ENCODE measurements around the gene HOXA13.

- TF ChIP-seq CTCF (conservative IDR thresholded peaks at IDR 0.05 in 1 of 2, IDR thresholded peaks at IDR 0.05 in 1 of 2; ENCODE audit: extremely low read depth in 1 of 2, insufficient read depth in 1 of 2, low read depth in 1 of 2, low read length in 2 of 2) (no peak), EZH2 (IDR thresholded peaks at IDR 0.05; ENCODE audit: borderline replicate concordance, low read length) (no peak)
Observed at GRCh38 chr7:27211764-27212204, 11.9 kb upstream of the HOXA13 start.
